ENCODE results near the gene PDE6B.

GRCh38 chr4:608236-608635 lies 17.1 kb upstream of the PDE6B start:
- no peak for TF ChIP-seq EZH2phosphoT487 (conservative IDR thresholded peaks at IDR 0.05; ENCODE audit: low read length)
- no peak for TF ChIP-seq CTCF (IDR thresholded peaks at IDR 0.05; ENCODE audit: insufficient read depth, low read length, poor library complexity, severe bottlenecking)
